Stomach (tissue), 9 donors: ENCODE data around the gene IL1RL2. TPM values are rescaled to one million over a fixed set of nuclear protein-coding genes. Genes with fewer than 3 reads are reported as not detected.
A peak's percentile ranks its signal among the peaks of the same experiment; 100 is the strongest.

ENCODE experiments used
- DNase-seq, 2 donors: peaks; one replicate each; pipeline versions ENCODE4 v3.0.0 to v3.0.0-alpha.2; 2013 to 2019
- H3K27ac ChIP-seq, 5 donors: fragments of 200-600 bp in 4 of 5; sonication (generic) in 4 of 5; one replicate each; pipeline ENCODE4 v1.5.1; 2013 to 2019; ENCODE audit warnings: mild to moderate bottlenecking in 1 of 5, moderate library complexity in 1 of 5
- H3K27me3 ChIP-seq, 3 donors: fragments of 200-600 bp; sonication (generic); one replicate each; pipeline ENCODE4 v1.5.1; 2017 to 2019; ENCODE audit warnings: mixed run types in 1 of 3
- H3K36me3 ChIP-seq, 4 donors: fragments of 200-600 bp; sonication (generic); 1 replicate in 3 of 4; 2 replicates in 1 of 4; pipeline ENCODE4 v1.5.1; 2016 to 2019
- H3K4me1 ChIP-seq, 4 donors: fragments of 200-600 bp; sonication (generic); one replicate each; pipeline ENCODE4 v1.5.1; 2016 to 2019
- H3K4me3 ChIP-seq, 4 donors: fragments of 200-600 bp; sonication (generic) in 3 of 4; one replicate each; pipeline ENCODE4 v1.5.1; 2016 to 2019; ENCODE audit warnings: mild to moderate bottlenecking in 1 of 4
- H3K9me3 ChIP-seq, 4 donors: fragments of 200-600 bp; sonication (generic); one replicate each; pipeline ENCODE4 v1.5.1; 2016 to 2019
- EP300 ChIP-seq: sonication (generic); formaldehyde crosslinking; IDR thresholded peaks from one replicate; pipeline ENCODE4 v1.6.1; 2017; ENCODE audit warnings: antibody characterized with exemption
- POLR2A ChIP-seq, 4 donors: fragments of 450-650 bp; IDR thresholded peaks; one replicate each; pipeline ENCODE4 v1.6.1; 2016; ENCODE audit warnings: antibody characterized with exemption in 4 of 4, control low read depth in 2 of 4, mild to moderate bottlenecking in 1 of 4, moderate library complexity in 1 of 4
- POLR2AphosphoS5 ChIP-seq, 3 donors: sonication (generic); formaldehyde crosslinking; IDR thresholded peaks; one replicate each; pipeline ENCODE4 v1.6.1; 2016; ENCODE audit warnings: antibody characterized with exemption in 3 of 3
- WGBS, 5 donors: extraction: QIAGEN DNeasy Blood & Tissue Kit in 3 of 5; methylation state at CpG; one replicate each; pipeline versions ENCODE4 v1.1.5 to v1.1.7; 2013 to 2018; 5-methylcytosine and 5-hydroxymethylcytosine counted together
- intact Hi-C: fragments of 100-400 bp; cut with DNase I; formaldehyde crosslinking; loops from one replicate; pipeline ENCODE4 v1.15.1; 2023; ENCODE audit warnings: low total_unique reads
- polyA plus RNA-seq, 3 donors: library from polyadenylated mRNA; stranded (reverse); fragments of 200-250 nt; gene quantifications; one replicate each; pipeline ENCODE4 v1.2.3, GENCODE V29; 2013
- total RNA-seq, 5 donors: library from RNA; depleted of rRNA; stranded (reverse); fragments of >200 nt; gene quantifications; one replicate each; pipeline versions ENCODE4 v1.1.0 to v1.2.3, GENCODE V29; 2014 to 2016
- TF ChIP-seq, protein P1 (sequence below), 7 experiments: fragments of 450-650 bp in 4 of 7; fragments of 200-600 bp in 3 of 7; sonication (generic) in 3 of 7; IDR thresholded peaks; one replicate each; pipeline ENCODE4 v1.5.1; 2016 to 2019; ENCODE audit warnings: antibody characterized with exemption in 7 of 7, control low read depth in 2 of 7, mild to moderate bottlenecking in 1 of 7
- donor health status: healthy with polysubstance abuse.
- donor health status: Bipolar disorder and iron deficiency.
- donor health status: healthy.

Gene IL1RL2
- total and polyA plus RNA-seq, 8 donors: 0.61 to 4.3 (median 2.4) TPM; not detected in 2

DNA sequence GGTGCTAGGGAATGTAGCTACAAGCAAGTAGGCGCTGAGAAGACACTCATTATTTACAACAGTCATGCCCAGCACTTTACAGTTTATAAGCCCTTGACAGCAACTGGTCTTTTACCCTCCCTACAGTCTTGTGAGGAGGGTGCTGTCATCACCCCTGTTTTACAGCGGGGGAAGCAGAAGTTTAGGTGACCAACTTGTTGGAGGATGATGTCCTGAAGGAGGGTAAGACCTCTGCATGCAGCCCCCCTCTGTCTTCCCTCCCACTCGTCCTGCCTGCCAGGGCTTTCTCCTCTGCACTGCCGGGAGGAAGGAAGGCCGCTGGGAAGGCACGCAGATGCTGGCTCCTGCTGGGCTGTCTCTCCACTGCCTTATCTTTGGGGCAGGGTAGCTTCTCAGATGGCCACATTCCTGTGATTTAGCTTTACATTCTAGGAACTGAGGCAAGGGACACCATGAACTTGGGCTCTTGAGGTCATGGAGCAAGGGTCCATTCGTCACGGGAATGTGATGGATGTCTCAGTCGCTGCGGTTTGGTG, 43.3 kb upstream of the IL1RL2 start:
- intact Hi-C loops: no loop called here
- H3K4me1 ChIP-seq: peaks cover 3 to 52% (median 14%) of the 10 kb centered on the region in 4 donors
- peak overlapping the region; percentile 91 to 96 (median 94) for H3K27ac ChIP-seq
- H3K36me3 ChIP-seq: peaks cover 4 to 26% (median 13%) of the 10 kb centered on the region in 4 donors
- peaks cover 0 to 36% (median 21%) of the 10 kb centered on the region in 4 donors for H3K9me3 ChIP-seq
- TF ChIP-seq, protein P1, sequence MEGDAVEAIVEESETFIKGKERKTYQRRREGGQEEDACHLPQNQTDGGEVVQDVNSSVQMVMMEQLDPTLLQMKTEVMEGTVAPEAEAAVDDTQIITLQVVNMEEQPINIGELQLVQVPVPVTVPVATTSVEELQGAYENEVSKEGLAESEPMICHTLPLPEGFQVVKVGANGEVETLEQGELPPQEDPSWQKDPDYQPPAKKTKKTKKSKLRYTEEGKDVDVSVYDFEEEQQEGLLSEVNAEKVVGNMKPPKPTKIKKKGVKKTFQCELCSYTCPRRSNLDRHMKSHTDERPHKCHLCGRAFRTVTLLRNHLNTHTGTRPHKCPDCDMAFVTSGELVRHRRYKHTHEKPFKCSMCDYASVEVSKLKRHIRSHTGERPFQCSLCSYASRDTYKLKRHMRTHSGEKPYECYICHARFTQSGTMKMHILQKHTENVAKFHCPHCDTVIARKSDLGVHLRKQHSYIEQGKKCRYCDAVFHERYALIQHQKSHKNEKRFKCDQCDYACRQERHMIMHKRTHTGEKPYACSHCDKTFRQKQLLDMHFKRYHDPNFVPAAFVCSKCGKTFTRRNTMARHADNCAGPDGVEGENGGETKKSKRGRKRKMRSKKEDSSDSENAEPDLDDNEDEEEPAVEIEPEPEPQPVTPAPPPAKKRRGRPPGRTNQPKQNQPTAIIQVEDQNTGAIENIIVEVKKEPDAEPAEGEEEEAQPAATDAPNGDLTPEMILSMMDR (IDR thresholded peaks at IDR 0.05): no peak
- no peak for TF ChIP-seq EP300
- no peak for TF ChIP-seq POLR2A (IDR thresholded peaks at IDR 0.05)
- no peak for TF ChIP-seq POLR2AphosphoS5 (IDR thresholded peaks at IDR 0.05)
- 41 to 82% (median 47%) methylated on average over 10 of the region's 10 CpGs for WGBS, 5 donors
- H3K4me3 ChIP-seq: peak overlapping the region; percentile 61 to 68 (median 62)
- peak in 1 of 2 donors; percentile 72 for DNase-seq
- H3K27me3 ChIP-seq: no peaks in the 10 kb centered on the region

DNA sequence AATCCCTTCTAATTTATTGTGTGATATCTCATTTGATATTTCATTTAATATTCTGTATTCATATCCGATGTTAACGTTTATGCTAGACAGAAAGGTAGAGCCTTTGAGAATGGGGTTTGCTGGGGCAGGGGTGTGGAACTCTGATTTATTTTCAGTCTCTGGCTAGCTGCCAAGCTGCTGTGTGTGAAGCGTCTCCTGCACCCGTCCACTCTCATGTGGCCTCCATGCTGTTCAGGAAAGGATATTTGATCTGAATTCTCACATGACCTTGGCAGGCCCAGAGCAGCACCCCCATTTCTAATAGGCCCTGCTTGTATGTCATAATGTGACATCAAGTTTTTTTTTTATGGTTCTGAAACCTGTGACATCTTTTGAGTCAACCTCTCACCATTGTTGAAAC, 42.7 kb upstream of the IL1RL2 start:
- intact Hi-C loops: no loop called here
- 29 to 60% (median 53%) methylated on average over 4 of the region's 4 CpGs for WGBS, 5 donors
- Histone ChIP-seq H3K9me3 (peaks cover 0 to 42% (median 22%) of the 10 kb centered on the region in 4 donors), H3K36me3 (peaks cover 4 to 32% (median 13%) of the 10 kb centered on the region in 4 donors), H3K27ac (peak overlapping the region in 4 of 5 donors; percentile 91 to 96 (median 94)), H3K4me1 (peaks cover 3 to 55% (median 14%) of the 10 kb centered on the region in 4 donors), H3K4me3 (peak overlapping the region; percentile 61 to 68 (median 62)), H3K27me3 (no peaks in the 10 kb centered on the region)
- TF ChIP-seq EP300 (no peak), POLR2AphosphoS5 (IDR thresholded peaks at IDR 0.05) (no peak), POLR2A (IDR thresholded peaks at IDR 0.05) (no peak)
- TF ChIP-seq, protein P1 (IDR thresholded peaks at IDR 0.05): no peak
- peak in 1 of 2 donors; percentile 62 for DNase-seq

DNA sequence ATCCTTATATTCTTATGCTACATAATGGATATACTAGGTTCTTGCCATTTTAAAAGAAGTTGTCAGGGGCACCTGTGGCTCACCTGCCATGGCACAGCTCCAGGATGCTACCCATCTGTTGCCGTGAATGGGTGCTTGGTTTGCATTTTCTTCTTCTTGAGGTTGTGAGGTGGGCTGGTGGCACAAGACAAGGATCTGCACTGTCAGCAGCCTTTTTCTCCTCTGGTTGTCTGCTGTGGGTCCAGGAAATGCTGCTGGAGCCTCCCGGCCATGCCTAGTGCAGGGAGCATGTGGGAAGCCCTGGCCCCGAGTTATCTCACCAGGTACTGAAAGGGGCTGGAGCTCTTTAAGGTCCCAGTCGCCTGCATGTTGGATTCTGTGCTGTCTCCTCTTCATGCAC, 41.7 kb upstream of the IL1RL2 start:
- peaks cover 0 to 44% (median 23%) of the 10 kb centered on the region in 4 donors for H3K9me3 ChIP-seq
- WGBS, 5 donors: 84 to 97% (median 91%) methylated on average over 4 of the region's 4 CpGs
- peaks cover 5 to 64% (median 17%) of the 10 kb centered on the region in 4 donors for H3K4me1 ChIP-seq
- TF ChIP-seq, protein P1 (IDR thresholded peaks at IDR 0.05): no peak
- TF ChIP-seq POLR2A (IDR thresholded peaks at IDR 0.05) (no peak), POLR2AphosphoS5 (IDR thresholded peaks at IDR 0.05) (no peak), EP300 (no peak)
- intact Hi-C loops: no loop called here
- H3K4me3 ChIP-seq: peak overlapping the region in 2 of 4 donors; percentile 61 to 62
- peak overlapping the region in 2 of 5 donors; percentile 91 to 96 for H3K27ac ChIP-seq
- peaks cover 4 to 34% (median 13%) of the 10 kb centered on the region in 4 donors for H3K36me3 ChIP-seq
- H3K27me3 ChIP-seq: no peaks in the 10 kb centered on the region
- DNase-seq: no peak

DNA sequence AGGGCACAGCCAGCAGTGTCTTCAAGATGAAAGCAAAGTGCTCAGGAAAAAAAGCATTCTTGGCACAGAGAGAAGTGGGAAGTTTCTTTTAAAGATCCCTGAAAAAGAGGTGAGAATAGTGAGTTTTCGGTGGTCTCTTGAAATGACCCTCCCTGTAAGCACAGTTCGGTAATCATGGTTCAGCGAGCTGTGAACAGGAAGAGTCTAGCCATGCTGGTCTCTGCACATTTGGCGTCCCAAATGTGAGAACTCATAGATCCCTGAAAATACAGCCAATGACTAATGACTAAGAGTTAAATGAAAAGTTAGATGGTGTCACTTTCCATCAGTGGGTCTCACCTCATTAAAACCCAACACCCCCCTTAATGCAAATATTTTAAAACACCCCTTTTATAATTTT, 40.9 kb upstream of the IL1RL2 start:
- 91 to 95% (median 91%) methylated on average over 4 of the region's 4 CpGs for WGBS, 5 donors
- TF ChIP-seq POLR2A (IDR thresholded peaks at IDR 0.05): no peak
- no peak for TF ChIP-seq EP300
- TF ChIP-seq, protein P1 (IDR thresholded peaks at IDR 0.05): no peak
- TF ChIP-seq POLR2AphosphoS5 (IDR thresholded peaks at IDR 0.05): no peak
- Histone ChIP-seq H3K9me3 (peaks cover 0 to 44% (median 23%) of the 10 kb centered on the region in 4 donors), H3K27ac (peak overlapping the region in 1 of 5 donors; percentile 54), H3K27me3 (no peaks in the 10 kb centered on the region), H3K4me3 (peak overlapping the region in 2 of 4 donors; percentile 61 to 62), H3K36me3 (peaks cover 4 to 38% (median 13%) of the 10 kb centered on the region in 4 donors), H3K4me1 (peaks cover 7 to 70% (median 20%) of the 10 kb centered on the region in 4 donors)
- no peak for DNase-seq
- intact Hi-C loops: no loop called here
